ENCODE data around the gene NTM.

The NTM gene

GRCh38 chr11:132100583-132100982 is 730.2 kb downstream of the NTM start:
- Histone ChIP-seq H3K27ac (ENCODE audit: extremely low read depth, low read depth, low read length) (no peak overlapping the region), H3K4me3 (ENCODE audit: low read depth, low read length) (no peak overlapping the region), H3K4me1 (ENCODE audit: control insufficient read depth, insufficient read depth, low read length) (no peaks in the 10 kb centered on the region), H3K9me3 (ENCODE audit: control insufficient read depth, insufficient read depth, low read depth, low read length) (no peaks in the 10 kb centered on the region), H3K36me3 (ENCODE audit: control insufficient read depth in 2 of 2, insufficient read depth in 1 of 2, low read length in 2 of 2) (no peaks in the 10 kb centered on the region)
- ChIA-PET CTCF (interaction anchor here (0.5 to 1.4 kb wide), 5 partner anchors 15 to 475 kb away, joined by 3 to 4 read pairs (median 3); no protein-coding TSS in a partner anchor), POLR2A (no interaction called here)
- TF ChIP-seq KLF1 (tag by site-specific recombination; IDR thresholded peaks at IDR 0.05) (no peak), ZNF133 (tag by site-specific recombination; IDR thresholded peaks at IDR 0.05) (no peak), ZNF624 (tag by site-specific recombination; IDR thresholded peaks at IDR 0.05) (no peak), ZNF843 (tag by site-specific recombination; IDR thresholded peaks at IDR 0.05) (no peak), ZNF510 (tag by site-specific recombination; IDR thresholded peaks at IDR 0.05; ENCODE audit: insufficient replicate concordance) (no peak), ZNF785 (tag by site-specific recombination; IDR thresholded peaks at IDR 0.05) (no peak), ZNF221 (tag by site-specific recombination; IDR thresholded peaks at IDR 0.05; ENCODE audit: borderline replicate concordance) (no peak), ZNF549 (tag by site-specific recombination; IDR thresholded peaks at IDR 0.05) (no peak), ZBTB10 (tag by site-specific recombination; IDR thresholded peaks at IDR 0.05) (no peak)

DNA sequence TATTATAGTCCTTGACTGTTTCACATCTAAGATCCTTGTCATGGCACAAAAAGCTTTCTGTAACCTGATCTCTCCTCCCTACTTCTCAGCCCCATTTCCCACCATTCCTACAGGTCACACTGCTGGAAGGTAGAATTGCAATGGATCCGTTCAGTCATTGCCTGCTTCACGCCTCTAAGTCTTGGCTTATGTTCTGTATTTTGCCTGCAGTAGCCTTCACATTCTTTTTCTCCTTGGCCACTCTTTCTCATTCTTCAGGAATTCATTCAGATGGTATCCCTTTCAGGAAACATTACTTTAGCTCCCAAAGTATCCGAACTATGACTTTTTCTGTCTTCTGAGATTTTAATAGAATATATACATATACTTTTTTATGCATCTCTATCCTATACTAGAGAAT is 731.5 kb downstream of the NTM start:
- Histone ChIP-seq H3K9me3 (ENCODE audit: control insufficient read depth, insufficient read depth, low read depth, low read length) (no peaks in the 10 kb centered on the region), H3K4me3 (ENCODE audit: low read depth, low read length) (no peak overlapping the region), H3K27ac (ENCODE audit: extremely low read depth, low read depth, low read length) (no peak overlapping the region), H3K4me1 (ENCODE audit: control insufficient read depth, insufficient read depth, low read length) (no peaks in the 10 kb centered on the region), H3K36me3 (ENCODE audit: control insufficient read depth in 2 of 2, insufficient read depth in 1 of 2, low read length in 2 of 2) (no peaks in the 10 kb centered on the region)
- ChIA-PET POLR2A (no interaction called here), CTCF (interaction anchor here (0.5 to 1.1 kb wide), 3 partner anchors 12 to 875 kb away, joined by 3 to 4 read pairs (median 4); no protein-coding TSS in a partner anchor)
- TF ChIP-seq ZSCAN5A (tag by site-specific recombination; IDR thresholded peaks at IDR 0.05) (no peak), ZNF830 (tag by site-specific recombination; IDR thresholded peaks at IDR 0.05; ENCODE audit: low read depth) (no peak), PRDM2 (tag by site-specific recombination; IDR thresholded peaks at IDR 0.05; ENCODE audit: borderline replicate concordance) (no peak)

Data from HEK293 (cell line).